ENCODE measurements around the gene FMO2.

The FMO2 gene

GRCh38 chr1:171185091-171185490 lies at the start of gene FMO2:
Gene FMO2, plus strand, starts transcription at chr1:171185300. Its CDS starts 414 bp downstream, at chr1:171185714.
- DNase-seq: no peak

- DNase-seq: no peak
These were observed 47.5 kb upstream of the FMO2 start for GRCh38 chr1:171137580-171137979.

GRCh38 chr1:171138980-171139379 lies 46.1 kb upstream of the FMO2 start:
- no peak for DNase-seq

DNA sequence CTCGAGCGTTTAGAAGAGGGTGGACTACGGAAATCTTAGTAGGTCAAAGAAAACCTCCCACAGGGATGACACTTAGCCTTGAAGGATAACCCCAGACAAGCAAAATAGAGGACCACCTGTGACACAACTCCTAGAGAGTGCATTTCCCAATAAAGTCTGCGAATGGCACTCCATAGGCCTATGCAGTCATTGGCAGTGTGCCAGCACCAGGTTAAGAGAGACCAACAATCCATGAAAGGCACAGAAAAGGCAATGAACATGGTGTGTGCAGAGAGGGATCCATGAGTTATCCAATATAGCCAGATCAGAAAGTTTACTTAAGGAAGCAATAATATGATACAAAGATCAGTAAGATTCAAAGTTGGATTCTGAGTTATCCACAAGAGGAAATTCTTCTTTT lies 45.2 kb upstream of the FMO2 start:
- no peak for DNase-seq

- no peak for DNase-seq
These were observed 44.7 kb upstream of the FMO2 start for GRCh38 chr1:171140401-171140800.

DNA sequence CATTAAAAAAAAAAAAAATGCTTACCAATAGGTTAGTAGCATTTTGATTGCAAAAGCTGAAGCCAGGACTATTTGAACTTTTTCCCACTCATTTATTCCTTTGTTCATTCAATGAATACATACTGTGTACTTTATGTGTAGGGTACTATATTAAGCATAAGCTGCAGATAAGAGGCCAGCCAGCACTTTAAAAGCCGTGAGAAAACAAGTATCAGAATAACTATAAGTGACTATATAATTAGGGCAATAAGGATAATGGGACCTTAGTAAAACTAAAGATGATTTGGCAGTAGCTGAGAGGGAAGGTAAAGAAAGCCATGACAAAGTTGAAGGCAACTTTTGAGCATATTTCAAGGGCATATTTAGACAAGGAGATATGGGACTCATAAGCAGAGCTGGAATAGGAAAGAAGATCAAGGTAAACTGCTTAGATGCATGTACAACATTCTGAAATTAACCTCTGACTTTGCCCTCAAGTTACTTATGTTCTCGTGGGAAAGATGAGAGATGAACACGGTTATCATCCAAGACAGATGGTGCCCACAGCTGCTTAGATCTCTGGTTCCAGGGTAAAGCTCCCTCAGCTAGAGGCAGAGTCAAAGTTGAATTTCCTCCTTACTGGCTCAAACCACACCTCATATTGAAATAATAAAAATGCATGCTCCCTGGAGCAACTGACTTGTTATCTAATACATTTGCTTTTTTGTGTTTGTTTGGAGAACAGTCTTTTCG lies 44.0 kb upstream of the FMO2 start:
- DNase-seq: no peak

DNA sequence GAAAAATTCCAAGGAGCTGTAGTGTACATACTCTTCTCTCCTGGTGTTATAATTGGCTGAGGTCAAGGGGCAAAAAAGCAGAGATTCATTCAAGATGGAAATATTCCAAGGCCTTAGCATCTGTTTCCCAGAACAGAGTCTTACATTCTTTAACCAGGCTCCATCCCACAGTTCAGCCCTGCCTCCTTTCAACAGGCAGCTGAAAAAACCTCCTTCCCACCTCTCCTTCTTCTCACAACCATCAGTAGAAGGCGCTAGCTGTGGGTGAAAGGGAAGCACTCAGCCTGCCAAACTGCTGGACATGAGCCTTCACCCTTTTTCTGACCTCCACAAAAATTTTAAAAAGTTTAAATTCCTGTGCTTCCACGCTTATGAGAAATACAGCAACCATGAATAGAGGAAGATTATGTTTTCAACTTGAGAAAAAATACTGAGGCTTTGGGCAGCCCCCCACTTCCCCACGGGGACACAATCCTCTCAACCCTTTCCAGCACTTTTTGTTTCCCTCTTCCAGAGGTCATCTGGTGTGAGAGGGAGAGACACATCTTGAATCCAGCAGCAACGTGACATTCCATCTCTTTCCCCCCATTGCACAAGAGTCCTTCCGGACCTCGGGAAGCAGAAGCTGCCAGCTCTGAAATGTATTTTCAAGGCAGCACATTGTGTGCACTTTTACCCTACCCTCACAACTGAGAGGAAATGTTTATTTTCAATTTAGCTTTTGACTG lies 43.2 kb upstream of the FMO2 start:
- DNase-seq: no peak

DNA sequence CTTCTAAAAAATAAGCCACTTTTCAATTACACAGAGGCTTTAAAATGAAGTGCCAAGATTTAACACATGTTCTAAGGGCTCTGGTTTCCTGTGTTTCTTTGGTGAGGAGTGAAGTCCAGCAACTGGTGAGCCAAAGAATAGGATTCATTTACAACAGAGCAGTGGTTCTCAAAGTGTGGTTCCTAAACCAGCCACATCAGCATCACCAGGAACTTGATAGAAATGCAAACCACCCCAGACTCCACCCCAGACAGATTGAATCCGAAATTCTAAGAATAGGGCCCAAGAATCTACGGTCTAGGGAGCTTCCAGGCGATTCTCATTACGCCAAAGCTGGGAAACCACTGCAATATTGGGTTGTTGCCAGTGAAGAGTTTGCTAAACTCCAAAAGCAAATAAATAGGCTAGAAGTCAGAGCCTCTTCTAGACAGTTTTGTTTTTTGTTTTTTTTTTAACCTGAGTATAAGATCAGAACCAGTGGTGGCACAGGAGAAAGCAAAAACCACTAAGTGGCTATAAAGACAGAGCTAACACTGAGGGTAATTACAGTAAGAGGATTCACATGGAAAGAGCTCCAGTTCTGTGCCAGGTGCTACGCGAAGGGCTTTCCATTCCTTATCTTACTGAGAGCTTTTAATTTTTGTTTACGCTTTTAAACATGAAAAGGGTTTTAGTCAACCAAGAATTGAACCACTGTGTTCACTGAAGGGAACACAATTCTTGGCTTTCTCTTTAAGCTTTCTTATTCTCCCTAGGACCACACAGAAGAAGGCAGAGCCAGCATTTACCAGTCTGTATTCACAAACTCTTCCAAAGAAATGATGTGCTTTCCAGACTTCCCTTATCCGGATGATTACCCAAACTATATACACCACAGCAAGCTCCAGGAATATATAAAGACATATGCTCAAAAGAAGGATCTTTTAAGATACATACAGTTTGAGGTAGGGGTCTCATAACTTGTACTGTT lies 42.4 kb upstream of the FMO2 start:
- no peak for DNase-seq

- no peak for DNase-seq
These were observed 34.9 kb upstream of the FMO2 start for GRCh38 chr1:171150156-171150555.

- DNase-seq: no peak
These were observed 32.6 kb upstream of the FMO2 start for GRCh38 chr1:171152549-171152948.

DNA sequence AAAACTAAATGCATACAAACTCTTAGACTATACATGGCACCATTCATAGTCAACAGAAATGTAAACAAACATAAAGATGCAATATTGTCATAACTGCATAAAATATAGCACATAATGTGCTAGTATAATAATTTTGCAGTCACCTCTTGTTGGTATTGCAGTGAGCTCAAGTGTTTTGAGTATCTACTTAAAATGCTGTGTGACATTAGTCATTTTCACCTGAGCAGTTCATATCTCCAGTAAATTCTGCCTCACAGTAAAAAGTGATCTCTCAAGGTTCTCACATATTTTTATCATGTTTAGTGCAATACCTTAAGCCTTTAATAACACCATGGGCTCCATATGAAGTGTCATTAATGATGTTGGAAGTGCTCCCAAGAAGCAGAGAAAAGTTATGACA lies 29.6 kb upstream of the FMO2 start:
- no peak for DNase-seq

GRCh38 chr1:171158096-171158495 lies 27.0 kb upstream of the FMO2 start:
- no peak for DNase-seq

DNA sequence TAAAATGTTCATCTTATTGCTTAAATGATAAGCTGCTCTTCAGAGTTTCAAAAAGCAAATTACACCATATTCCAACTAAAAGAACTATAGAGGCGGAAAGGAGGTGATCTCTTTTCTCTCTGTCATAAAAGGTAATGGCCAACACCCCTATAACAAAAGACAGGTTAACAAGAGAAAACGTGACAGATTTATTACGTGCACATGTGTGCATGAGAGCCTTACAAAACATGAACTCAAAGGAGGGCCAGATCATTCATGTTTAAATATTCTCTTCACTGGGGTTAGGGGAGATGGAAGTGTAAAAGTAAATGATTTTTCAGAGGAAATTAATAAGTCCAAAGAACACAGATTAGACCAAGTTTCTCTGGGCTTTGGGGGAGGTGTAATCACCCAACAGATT lies 26.5 kb upstream of the FMO2 start:
- DNase-seq: no peak

DNA sequence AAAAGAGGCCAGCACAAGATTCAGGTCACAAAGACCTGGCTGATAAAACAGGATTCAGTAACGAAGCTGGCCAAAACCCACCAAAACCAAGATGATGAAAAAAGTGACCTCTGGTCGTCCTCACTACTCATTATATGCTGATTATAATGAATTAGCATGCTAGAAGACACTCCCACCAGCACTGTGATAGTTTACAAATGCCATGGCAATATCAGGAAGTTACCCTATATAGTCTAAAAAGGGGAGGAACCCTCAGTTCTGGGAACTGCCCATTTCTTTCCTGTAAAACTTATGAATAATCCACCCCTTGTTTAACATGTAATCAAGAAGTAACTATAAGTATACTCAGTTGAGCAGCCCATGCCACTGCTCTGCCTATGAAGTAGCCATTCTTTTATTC lies 26.0 kb upstream of the FMO2 start:
- DNase-seq: no peak

DNA sequence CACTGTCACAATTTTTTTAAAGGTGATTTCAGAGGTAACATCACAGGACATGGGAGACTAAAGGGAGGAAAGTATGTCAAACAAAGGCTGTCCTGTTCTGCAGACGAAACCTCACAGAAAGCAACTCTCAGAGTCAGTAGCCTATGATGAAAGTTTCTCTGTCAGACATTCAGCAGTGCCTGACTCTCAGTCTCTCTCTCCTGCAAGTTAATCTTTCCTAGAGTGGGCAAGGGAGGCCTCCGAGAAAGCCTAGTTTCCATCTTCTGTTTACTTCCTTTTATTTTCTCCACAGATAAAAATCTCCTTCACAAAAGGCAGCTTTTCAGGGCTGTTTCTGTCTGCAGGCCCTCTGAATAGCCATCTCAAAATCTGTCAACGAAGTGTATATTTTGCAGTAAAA lies 24.9 kb upstream of the FMO2 start:
- DNase-seq: no peak

GRCh38 chr1:171160639-171161354 lies 24.3 kb upstream of the FMO2 start:
- DNase-seq: no peak

DNA sequence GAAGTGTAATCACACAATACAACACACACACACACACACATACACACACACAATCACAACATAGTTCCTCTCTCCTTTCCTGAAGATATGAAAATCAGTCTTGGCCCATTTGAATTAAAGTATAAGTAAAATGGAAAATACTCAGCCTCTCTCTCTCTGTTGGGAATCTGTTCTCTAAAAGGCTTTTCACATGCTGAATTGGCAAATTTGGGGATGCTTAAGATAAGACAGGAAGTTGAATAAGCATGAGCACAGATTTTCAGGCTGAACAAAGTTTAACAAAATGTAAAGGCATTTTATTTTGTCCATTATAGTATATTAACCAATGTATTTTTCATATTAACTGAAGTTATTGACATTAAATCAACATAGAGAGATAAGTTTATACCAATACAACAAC lies 23.7 kb upstream of the FMO2 start:
- DNase-seq: no peak

DNA sequence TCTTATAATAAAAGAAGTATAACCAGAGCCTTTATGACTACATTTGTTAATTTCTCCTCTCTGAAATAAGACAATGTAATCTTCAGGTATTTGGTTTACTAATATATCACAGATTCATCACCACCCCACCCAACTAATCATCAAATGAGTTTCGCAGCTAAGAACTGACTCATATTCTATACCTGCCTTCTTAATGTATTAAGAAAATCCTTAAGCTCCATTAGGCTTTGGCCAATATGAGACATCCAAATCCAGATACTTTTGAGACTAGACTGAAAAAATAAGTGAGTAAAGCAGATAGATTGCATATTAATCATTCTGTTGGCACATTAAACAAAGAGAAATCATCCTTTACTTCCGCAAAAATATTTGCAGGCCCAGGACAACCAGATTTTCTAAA lies 18.7 kb upstream of the FMO2 start:
- no peak for DNase-seq

DNA sequence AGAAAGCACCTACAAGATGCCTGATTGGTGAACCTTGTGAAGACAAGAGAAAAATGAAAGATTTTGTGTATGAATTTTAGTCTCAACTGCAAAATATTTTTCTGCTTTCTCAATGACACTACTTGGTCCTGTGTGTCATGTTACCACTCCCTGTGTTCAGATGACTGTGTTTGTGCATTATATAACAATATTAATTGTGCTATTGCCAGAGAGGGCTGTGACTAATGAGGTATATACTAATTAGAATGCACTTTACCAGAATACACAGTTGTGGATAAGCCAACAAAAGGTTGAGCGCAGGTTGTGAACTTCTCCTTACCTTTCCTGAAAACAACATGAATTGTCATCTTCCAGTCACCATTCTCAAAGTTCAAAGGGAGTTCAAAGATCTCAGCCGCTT lies 17.3 kb upstream of the FMO2 start:
- DNase-seq: no peak

DNA sequence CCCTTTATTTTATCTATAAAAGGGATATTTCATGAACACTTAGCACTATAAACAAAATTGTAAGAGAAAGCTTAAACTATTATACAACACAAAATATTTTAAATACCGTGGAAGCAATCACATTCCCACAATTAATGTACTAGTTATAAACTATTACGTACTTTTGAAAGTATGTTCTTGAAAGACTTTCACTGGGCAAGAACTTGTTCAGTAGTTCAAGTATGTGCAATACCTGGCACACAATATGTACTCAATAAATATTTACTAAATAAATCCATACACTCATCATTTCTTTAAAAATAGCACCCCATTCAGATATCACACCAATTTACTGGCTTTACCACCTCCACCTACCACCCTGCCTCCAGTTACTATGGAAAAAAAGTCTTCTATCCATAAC lies 12.6 kb upstream of the FMO2 start:
- DNase-seq: no peak

DNA sequence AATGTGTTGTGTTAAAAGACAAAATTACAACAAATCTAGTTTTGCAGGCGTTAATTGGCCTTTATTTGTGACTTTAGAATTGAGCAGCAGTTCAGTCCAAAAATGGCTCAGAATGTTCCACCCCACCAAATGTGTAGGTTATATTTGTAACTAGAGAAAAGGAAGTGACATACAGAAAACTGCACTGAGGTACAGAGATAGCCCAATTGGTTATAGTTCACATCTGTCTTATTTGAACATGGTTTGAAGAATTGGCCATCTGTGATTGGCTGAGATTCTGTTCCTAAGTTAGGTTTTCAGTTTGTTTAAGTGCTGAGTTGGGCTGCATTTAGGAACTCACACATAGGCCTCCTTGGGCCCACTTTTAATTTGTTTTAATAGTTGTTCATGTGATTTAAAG lies 12.0 kb upstream of the FMO2 start:
- no peak for DNase-seq

DNA sequence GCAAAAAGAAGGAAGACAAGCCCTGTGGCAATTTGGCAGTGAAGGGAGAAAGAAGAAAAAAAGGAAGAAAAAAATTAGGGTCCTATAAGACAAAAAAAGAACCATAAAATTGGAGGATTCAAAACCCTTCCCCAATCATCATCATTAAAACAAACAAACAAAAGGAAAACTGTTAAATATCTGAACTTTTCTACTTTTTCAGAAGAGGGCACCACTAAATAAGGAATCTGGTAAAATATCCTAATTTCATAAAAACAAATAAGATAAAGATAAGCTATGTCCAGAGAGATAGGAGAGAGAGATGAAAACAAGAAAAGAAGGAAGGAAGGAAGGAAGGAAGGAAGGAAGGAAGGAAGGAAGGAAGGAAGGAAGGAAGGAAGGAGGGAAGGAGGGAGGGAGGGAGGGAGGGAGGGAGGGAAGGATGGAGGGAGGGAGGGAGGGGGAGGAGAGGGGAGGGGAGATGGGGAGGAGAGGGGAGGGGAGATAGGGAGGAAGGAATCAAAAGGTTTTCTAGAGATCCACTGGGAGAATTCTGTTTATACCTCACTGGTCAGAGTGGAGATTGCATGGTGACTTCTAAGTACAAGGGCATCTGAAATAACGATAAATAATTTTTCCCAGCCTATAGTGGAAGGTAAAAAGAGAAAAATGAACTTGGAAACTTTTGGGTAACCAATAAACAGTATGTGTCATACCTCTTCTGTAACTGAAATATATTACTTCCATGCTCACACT lies 10.4 kb upstream of the FMO2 start:
- DNase-seq: no peak
